ENCODE measurements around the gene CKAP2L. TPM values are rescaled to one million over a fixed set of nuclear protein-coding genes. Genes with fewer than 3 reads are reported as not detected.

CKAP2L gene
- total and polyA plus RNA-seq, 9 of the 15 experiments (the other 6 are each of a cell fraction or from before 2014, with no cell fraction given), result 10.4 to 21.9 (median 14.2) TPM

DNA sequence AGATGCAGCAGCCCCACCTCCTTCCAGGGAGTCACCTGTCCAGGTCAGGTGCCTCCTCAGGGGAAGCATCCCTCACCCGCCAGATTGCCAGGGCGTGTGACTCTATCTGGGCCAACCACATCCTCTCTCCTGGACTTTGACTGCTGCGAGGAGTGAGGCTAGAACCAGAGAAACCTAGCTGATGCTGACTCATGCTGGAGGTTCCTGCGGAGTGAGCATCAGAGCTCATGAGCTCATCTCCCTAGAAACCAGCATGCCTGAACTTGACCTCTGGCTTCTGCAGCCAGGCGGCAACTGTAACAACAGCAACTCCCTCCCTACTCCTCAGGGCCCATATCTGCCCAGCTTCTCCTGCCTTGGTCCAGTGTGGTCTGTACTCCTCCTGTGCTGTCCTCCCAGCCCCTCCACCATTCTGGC lies 71.9 kb downstream of the CKAP2L start (continued):
- TF ChIP-seq, protein P1, sequence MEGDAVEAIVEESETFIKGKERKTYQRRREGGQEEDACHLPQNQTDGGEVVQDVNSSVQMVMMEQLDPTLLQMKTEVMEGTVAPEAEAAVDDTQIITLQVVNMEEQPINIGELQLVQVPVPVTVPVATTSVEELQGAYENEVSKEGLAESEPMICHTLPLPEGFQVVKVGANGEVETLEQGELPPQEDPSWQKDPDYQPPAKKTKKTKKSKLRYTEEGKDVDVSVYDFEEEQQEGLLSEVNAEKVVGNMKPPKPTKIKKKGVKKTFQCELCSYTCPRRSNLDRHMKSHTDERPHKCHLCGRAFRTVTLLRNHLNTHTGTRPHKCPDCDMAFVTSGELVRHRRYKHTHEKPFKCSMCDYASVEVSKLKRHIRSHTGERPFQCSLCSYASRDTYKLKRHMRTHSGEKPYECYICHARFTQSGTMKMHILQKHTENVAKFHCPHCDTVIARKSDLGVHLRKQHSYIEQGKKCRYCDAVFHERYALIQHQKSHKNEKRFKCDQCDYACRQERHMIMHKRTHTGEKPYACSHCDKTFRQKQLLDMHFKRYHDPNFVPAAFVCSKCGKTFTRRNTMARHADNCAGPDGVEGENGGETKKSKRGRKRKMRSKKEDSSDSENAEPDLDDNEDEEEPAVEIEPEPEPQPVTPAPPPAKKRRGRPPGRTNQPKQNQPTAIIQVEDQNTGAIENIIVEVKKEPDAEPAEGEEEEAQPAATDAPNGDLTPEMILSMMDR (IDR thresholded peaks at IDR 0.05 in 2 of 3, conservative IDR thresholded peaks at IDR 0.05 in 1 of 3; ENCODE audit: insufficient read depth in 2 of 3, low read depth in 1 of 3, low read length in 3 of 3), result 0 out of 6 replicates have a peak, but pooled peaks of 1 of the 3 experiments have one; percentile 4

DNA sequence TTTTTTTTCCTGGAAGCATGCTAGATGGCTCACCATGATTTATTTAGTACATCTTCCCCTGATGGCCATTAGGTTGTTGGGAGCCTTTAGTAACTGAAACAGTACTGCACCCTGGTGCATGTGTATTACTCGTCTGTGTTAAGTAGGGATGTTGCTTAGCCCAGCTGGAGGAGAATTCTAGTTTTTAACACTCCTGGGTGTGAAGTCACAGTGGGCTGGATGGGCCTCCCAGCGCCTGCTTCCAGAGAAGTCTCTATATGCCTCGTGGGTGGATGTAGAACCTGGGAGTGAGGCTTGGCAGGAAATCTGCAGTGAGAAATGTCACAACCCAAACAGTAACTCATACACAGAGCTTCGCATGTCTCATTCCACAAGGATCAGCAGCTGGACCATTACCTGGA lies 72.5 kb downstream of the CKAP2L start:
- intact Hi-C loops (cut with micrococcal nuclease) (loop anchor here (2.0 kb wide), 2 partner anchors 35 to 65 kb away; no protein-coding TSS in a partner anchor), in situ Hi-C loops (cut with MboI) (no loop called here)
- Histone ChIP-seq H2AFZ (ENCODE audit: low read depth, low read length) (no peak overlapping the region), H4K20me1 (replicated peaks; ENCODE audit: control insufficient read depth, insufficient read depth, low read length) (no peaks in the 10 kb centered on the region), H3K4me3 (no peak overlapping the region), H3K27me3 (ENCODE audit: control insufficient read depth in 2 of 2, insufficient read depth in 2 of 2, low read length in 2 of 2) (no peaks in the 10 kb centered on the region), H3K9ac (ENCODE audit: insufficient read depth in 1 of 2, low read depth in 2 of 2, low read length in 2 of 2) (no peak overlapping the region; a peak in 1 of 4 replicates), H3K27ac (ENCODE audit: extremely low read depth, low read depth, low read length) (peak overlapping the region; percentile 54; the same call in 2 of the 3 replicates), H3K9me1 (ENCODE audit: control insufficient read depth, insufficient read depth, low read length) (no peaks in the 10 kb centered on the region), H3K36me3 (ENCODE audit: control insufficient read depth, insufficient read depth, low read length) (no peaks in the 10 kb centered on the region), H3K4me2 (ENCODE audit: insufficient read depth, low read length) (0 out of 2 replicates have a peak overlapping the region, but pooled peaks have one; percentile 13), H3K79me2 (ENCODE audit: control insufficient read depth, insufficient read depth, low read length) (no peaks in the 10 kb centered on the region), H3K9me3 (replicated peaks; ENCODE audit: control insufficient read depth, insufficient read depth, low read depth, low read length) (no peaks in the 10 kb centered on the region), H3K4me1 (replicated peaks in 1 of 2; ENCODE audit: control insufficient read depth in 2 of 2, insufficient read depth in 2 of 2, low read length in 2 of 2) (peaks cover 44 to 47% of the 10 kb centered on the region in 2 experiments)
- ATAC-seq (no peak), FAIRE-seq (no peak), DNase-seq (ENCODE audit: extremely low read depth in 1 of 4, low spot score in 3 of 4) (no peak)
- no TSS peak for BruUV-seq (replicated peaks)
- CTCF ChIA-PET (ENCODE audit: low intra/inter-chr PET ratio), result interaction anchor here (0.5 to 0.8 kb wide), 2 partner anchors 66 to 107 kb away, joined by 3 read pairs; no protein-coding TSS in a partner anchor
- WGBS (ENCODE audit: insufficient coverage, low coverage, missing lambda C conversion rate), result 54% methylated on average over 4 of the region's 4 CpGs
- TF ChIP-seq, protein P2, sequence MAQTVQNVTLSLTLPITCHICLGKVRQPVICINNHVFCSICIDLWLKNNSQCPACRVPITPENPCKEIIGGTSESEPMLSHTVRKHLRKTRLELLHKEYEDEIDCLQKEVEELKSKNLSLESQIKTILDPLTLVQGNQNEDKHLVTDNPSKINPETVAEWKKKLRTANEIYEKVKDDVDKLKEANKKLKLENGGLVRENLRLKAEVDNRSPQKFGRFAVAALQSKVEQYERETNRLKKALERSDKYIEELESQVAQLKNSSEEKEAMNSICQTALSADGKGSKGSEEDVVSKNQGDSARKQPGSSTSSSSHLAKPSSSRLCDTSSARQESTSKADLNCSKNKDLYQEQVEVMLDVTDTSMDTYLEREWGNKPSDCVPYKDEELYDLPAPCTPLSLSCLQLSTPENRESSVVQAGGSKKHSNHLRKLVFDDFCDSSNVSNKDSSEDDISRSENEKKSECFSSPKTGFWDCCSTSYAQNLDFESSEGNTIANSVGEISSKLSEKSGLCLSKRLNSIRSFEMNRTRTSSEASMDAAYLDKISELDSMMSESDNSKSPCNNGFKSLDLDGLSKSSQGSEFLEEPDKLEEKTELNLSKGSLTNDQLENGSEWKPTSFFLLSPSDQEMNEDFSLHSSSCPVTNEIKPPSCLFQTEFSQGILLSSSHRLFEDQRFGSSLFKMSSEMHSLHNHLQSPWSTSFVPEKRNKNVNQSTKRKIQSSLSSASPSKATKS (CRISPR knock-in tag; IDR thresholded peaks at IDR 0.05), result no peak
- TF ChIP-seq ZNF3 (CRISPR knock-in tag; IDR thresholded peaks at IDR 0.05), result no peak
- TF ChIP-seq ETV1 (tag; conservative IDR thresholded peaks at IDR 0.05; ENCODE audit: low read depth), result no peak
- TF ChIP-seq NUFIP1 (IDR thresholded peaks at IDR 0.05; ENCODE audit: partially characterized antibody), result no peak
- TF ChIP-seq RFX1 (IDR thresholded peaks at IDR 0.05), result no peak
- TF ChIP-seq ZNF311 (CRISPR knock-in tag; IDR thresholded peaks at IDR 0.05), result no peak
- no peak for TF ChIP-seq MBD2 (IDR thresholded peaks at IDR 0.05; ENCODE audit: borderline replicate concordance, low read depth)
- no peak for TF ChIP-seq JUND (IDR thresholded peaks at IDR 0.05; ENCODE audit: borderline replicate concordance, low read depth, low read length)
- TF ChIP-seq JUND (tag; IDR thresholded peaks at IDR 0.05; ENCODE audit: borderline replicate concordance, low read depth, low read length), result no peak
- TF ChIP-seq PURB (CRISPR knock-in tag; IDR thresholded peaks at IDR 0.05; ENCODE audit: low read depth), result no peak
- no peak for TF ChIP-seq ATF7 (IDR thresholded peaks at IDR 0.05)
- POLR2A ChIA-PET, result interaction anchor here (0.6 to 1.9 kb wide), 11 partner anchors 8 to 52 kb away, joined by 3 to 19 read pairs (median 4); partner anchors contain the start of gene SLC20A1
